ENCODE results near the gene EIPR1. TPM values are rescaled to one million over a fixed set of nuclear protein-coding genes. Genes with fewer than 3 reads are reported as not detected.

The EIPR1 gene
- total and polyA plus RNA-seq, 2 of the 13 experiments (the other 11 are each of a cell fraction or from before 2014, with no cell fraction given) = 70.0 to 96.3 TPM

- TF ChIP-seq ZNF414 (CRISPR knock-in tag; IDR thresholded peaks at IDR 0.05) (no peak), TEAD3 (CRISPR knock-in tag; optimal IDR thresholded peaks at IDR 0.05; ENCODE audit: borderline replicate concordance) (peak; percentile 70), ZNF225 (CRISPR knock-in tag; IDR thresholded peaks at IDR 0.05) (peak; percentile 68), ZNF256 (CRISPR knock-in tag; conservative IDR thresholded peaks at IDR 0.05) (no peak), ZBTB14 (CRISPR knock-in tag; IDR thresholded peaks at IDR 0.05) (peak; percentile 48; the same call in 1 of the 2 replicates), ZSCAN25 (CRISPR knock-in tag; IDR thresholded peaks at IDR 0.05) (peak; percentile 77), ZNF354B (CRISPR knock-in tag; IDR thresholded peaks at IDR 0.05) (peak; percentile 90), ZNF138 (CRISPR knock-in tag; IDR thresholded peaks at IDR 0.05; ENCODE audit: low read depth) (peak; percentile 63), TCF12 (IDR thresholded peaks at IDR 0.05) (no peak), TCF12 (CRISPR knock-in tag; IDR thresholded peaks at IDR 0.05) (no peak), RARA (CRISPR knock-in tag; IDR thresholded peaks at IDR 0.05) (peak; percentile 39), MAFK (conservative IDR thresholded peaks at IDR 0.05 in 1 of 2, IDR thresholded peaks at IDR 0.05 in 1 of 2; ENCODE audit: low read length in 2 of 2) (peak; percentile 69 to 90), MED13 (CRISPR knock-in tag; IDR thresholded peaks at IDR 0.05) (0 out of 2 replicates have a peak, but pooled peaks have one; percentile 15), ZNF343 (CRISPR knock-in tag; IDR thresholded peaks at IDR 0.05) (peak; percentile 80; the same call in 1 of the 2 replicates), SNAPC5 (CRISPR knock-in tag; IDR thresholded peaks at IDR 0.05; ENCODE audit: borderline replicate concordance) (peak; percentile 71; the same call in 1 of the 2 replicates), XBP1 (CRISPR knock-in tag; IDR thresholded peaks at IDR 0.05) (peak; percentile 23; the same call in 1 of the 2 replicates), PHF5A (CRISPR knock-in tag; IDR thresholded peaks at IDR 0.05; ENCODE audit: low read depth, unreplicated experiment) (peak; percentile 88), TP53 (CRISPR knock-in tag; conservative IDR thresholded peaks at IDR 0.05) (peak; percentile 78), DPF2 (CRISPR knock-in tag; IDR thresholded peaks at IDR 0.05; ENCODE audit: borderline replicate concordance, low read depth) (no peak), HNRNPUL1 (IDR thresholded peaks at IDR 0.05; ENCODE audit: low read depth, low read length) (0 out of 2 replicates have a peak, but pooled peaks have one; percentile 48), ARHGAP35 (CRISPR knock-in tag; IDR thresholded peaks at IDR 0.05; ENCODE audit: borderline replicate concordance) (peak; percentile 79; the same call in 1 of the 2 replicates), SNRNP70 (IDR thresholded peaks at IDR 0.05; ENCODE audit: low read depth, low read length) (no peak), MIER2 (CRISPR knock-in tag; IDR thresholded peaks at IDR 0.05) (peak; percentile 67; the same call in 1 of the 2 replicates), IRF2 (CRISPR knock-in tag; IDR thresholded peaks at IDR 0.05) (peak; percentile 97), PAF1 (CRISPR knock-in tag; IDR thresholded peaks at IDR 0.05) (no peak), SMARCE1 (IDR thresholded peaks at IDR 0.05; ENCODE audit: borderline replicate concordance) (no peak), SRSF4 (IDR thresholded peaks at IDR 0.05; ENCODE audit: low read depth, low read length, poor library complexity, severe bottlenecking) (no peak), HDAC1 (CRISPR knock-in tag; IDR thresholded peaks at IDR 0.05) (peak; percentile 98)
These were observed at the start of gene EIPR1 (continued) for GRCh38 chr2:3377612-3378432.

Measured in HepG2 (cell line).